DND-41 (cell line): ENCODE results near the gene SLC35F3.

Experiments used
- ATAC-seq: fragments of 200-7000 bp; cut with Tn5 transposase; 3 replicates; pipeline ENCODE4 v1.9.1; 2021; ENCODE audit warnings: low read depth; ENCODE audit not compliant: insufficient read depth
- DNase-seq: peaks from one replicate; pipeline ENCODE4 v3.0.0-alpha.2; 2020
- H2AFZ ChIP-seq: 2 replicates; pipeline ENCODE4 v1.6.0; 2012; ENCODE audit warnings: low read depth, low read length
- H3K27ac ChIP-seq: 2 replicates; pipeline ENCODE4 v1.5.1; 2012; ENCODE audit warnings: low read length, inconsistent platforms
- H3K27me3 ChIP-seq: fragments of 200-600 bp; sonication (generic); 2 replicates; pipeline ENCODE4 v1.6.0; 2012; ENCODE audit warnings: low read length, mild to moderate bottlenecking, inconsistent platforms; ENCODE audit not compliant: insufficient read depth, poor library complexity
- H3K36me3 ChIP-seq: 2 replicates; pipeline ENCODE4 v1.5.1; 2012; ENCODE audit warnings: low read length, inconsistent platforms; ENCODE audit not compliant: insufficient read depth
- H3K4me1 ChIP-seq: 2 replicates; pipeline ENCODE4 v1.5.1; 2012; ENCODE audit warnings: mild to moderate bottlenecking, low read length; ENCODE audit not compliant: insufficient read depth
- H3K4me2 ChIP-seq: 2 replicates; pipeline ENCODE4 v1.6.0; 2012; ENCODE audit warnings: mild to moderate bottlenecking, moderate library complexity, low read length, inconsistent platforms; ENCODE audit not compliant: insufficient read depth
- H3K4me3 ChIP-seq, 2 experiments: fragments of 200-600 bp in 1 of 2; shearing (Covaris generic) in 1 of 2; 2 replicates each; pipeline ENCODE4 v1.5.1; 2012 to 2016; ENCODE audit warnings: inconsistent platforms in 2 of 2, low read length in 2 of 2, mild to moderate bottlenecking in 2 of 2, low read depth in 1 of 2, moderate library complexity in 1 of 2
- H3K79me2 ChIP-seq: 2 replicates; pipeline ENCODE4 v1.6.0; 2012; ENCODE audit warnings: low read length, inconsistent platforms; ENCODE audit not compliant: insufficient read depth
- H3K9ac ChIP-seq: 2 replicates; pipeline ENCODE4 v1.6.0; 2012; ENCODE audit warnings: low read depth, mild to moderate bottlenecking, inconsistent platforms, low read length, moderate library complexity
- H3K9me3 ChIP-seq: 2 replicates; pipeline ENCODE4 v1.5.1; 2012; ENCODE audit warnings: low read length, moderate library complexity, mild to moderate bottlenecking, inconsistent platforms; ENCODE audit not compliant: insufficient read depth, severe bottlenecking
- H4K20me1 ChIP-seq: 2 replicates; pipeline ENCODE4 v1.6.0; 2012; ENCODE audit warnings: low read length; ENCODE audit not compliant: insufficient read depth
- EZH2 ChIP-seq: IDR thresholded peaks from 3 replicates; pipeline ENCODE4 v1.6.1; 2012; ENCODE audit warnings: borderline replicate concordance, low read depth, mild to moderate bottlenecking, moderate library complexity, low read length, inconsistent platforms; ENCODE audit not compliant: severe bottlenecking
- TF ChIP-seq, protein P1 (sequence below): IDR thresholded peaks from 2 replicates; pipeline ENCODE4 v1.5.1; 2012; ENCODE audit warnings: borderline replicate concordance, low read length, moderate library complexity, mild to moderate bottlenecking; ENCODE audit not compliant: poor library complexity, severe bottlenecking; ENCODE audit errors: extremely low read depth

The SLC35F3 gene

DNA sequence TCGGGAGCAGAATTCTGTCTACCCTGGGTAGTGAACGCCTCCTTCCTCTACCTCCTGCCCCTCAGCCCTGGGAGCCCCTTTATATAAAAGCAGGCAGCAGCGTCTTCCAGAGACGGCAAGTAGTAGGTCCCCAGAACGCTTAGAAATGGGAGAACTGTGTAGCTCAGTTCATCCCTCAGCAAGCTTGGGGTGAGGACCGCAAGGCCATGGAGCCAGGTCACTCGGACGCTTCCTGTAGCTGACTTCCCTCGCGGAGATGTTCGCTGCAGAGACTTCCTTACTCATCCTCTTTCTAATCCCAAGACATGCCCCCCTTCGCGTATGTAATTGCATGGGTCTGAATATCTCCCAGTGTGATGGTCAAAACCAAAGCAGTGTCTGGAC lies 327.4 kb downstream of the SLC35F3 start:
- Histone ChIP-seq H3K79me2 (peaks cover 2% of the 10 kb centered on the region), H3K27me3 (no peaks in the 10 kb centered on the region), H3K4me3 (no peak overlapping the region), H3K9me3 (no peaks in the 10 kb centered on the region), H3K27ac (no peak overlapping the region), H3K4me2 (peak overlapping the region; percentile 73; the same call in 1 of the 2 replicates), H4K20me1 (peaks cover 5% of the 10 kb centered on the region), H3K4me1 (peaks cover 40% of the 10 kb centered on the region), H2AFZ (no peak overlapping the region), H3K36me3 (peaks cover 10% of the 10 kb centered on the region; the same call in 1 of the 2 replicates), H3K9ac (no peak overlapping the region)
- DNase-seq (no peak), ATAC-seq (no peak)
- TF ChIP-seq, protein P1, sequence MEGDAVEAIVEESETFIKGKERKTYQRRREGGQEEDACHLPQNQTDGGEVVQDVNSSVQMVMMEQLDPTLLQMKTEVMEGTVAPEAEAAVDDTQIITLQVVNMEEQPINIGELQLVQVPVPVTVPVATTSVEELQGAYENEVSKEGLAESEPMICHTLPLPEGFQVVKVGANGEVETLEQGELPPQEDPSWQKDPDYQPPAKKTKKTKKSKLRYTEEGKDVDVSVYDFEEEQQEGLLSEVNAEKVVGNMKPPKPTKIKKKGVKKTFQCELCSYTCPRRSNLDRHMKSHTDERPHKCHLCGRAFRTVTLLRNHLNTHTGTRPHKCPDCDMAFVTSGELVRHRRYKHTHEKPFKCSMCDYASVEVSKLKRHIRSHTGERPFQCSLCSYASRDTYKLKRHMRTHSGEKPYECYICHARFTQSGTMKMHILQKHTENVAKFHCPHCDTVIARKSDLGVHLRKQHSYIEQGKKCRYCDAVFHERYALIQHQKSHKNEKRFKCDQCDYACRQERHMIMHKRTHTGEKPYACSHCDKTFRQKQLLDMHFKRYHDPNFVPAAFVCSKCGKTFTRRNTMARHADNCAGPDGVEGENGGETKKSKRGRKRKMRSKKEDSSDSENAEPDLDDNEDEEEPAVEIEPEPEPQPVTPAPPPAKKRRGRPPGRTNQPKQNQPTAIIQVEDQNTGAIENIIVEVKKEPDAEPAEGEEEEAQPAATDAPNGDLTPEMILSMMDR = no peak
- TF ChIP-seq EZH2 = no peak

DNA sequence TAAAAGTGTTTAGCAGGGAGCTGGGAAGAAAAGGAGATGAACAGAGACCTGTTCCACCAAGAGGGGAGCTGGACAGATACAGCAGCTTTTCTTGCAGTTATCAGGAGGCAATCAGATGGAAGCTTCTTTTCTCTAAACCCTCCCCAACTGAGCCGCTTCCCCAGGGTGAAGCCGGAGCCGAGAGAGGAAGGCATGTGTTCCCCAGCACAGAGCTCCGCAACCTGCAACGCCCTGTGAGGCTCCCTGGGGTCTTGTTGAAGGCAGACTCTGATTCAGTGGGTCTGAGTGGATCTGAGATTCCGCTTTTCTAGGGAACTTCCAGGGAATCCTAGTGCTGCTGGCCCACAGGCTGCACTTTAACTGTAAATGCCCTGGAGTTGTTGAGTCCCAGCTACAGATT lies 329.7 kb downstream of the SLC35F3 start:
- DNase-seq = no peak
- no peaks in the 10 kb centered on the region for H3K79me2 ChIP-seq
- H4K20me1 ChIP-seq = peaks cover 5% of the 10 kb centered on the region
- no peak overlapping the region for H3K9ac ChIP-seq
- no peak overlapping the region for H3K27ac ChIP-seq
- H3K9me3 ChIP-seq = no peaks in the 10 kb centered on the region
- H2AFZ ChIP-seq = no peak overlapping the region
- ATAC-seq = no peak
- H3K36me3 ChIP-seq = peaks cover 10% of the 10 kb centered on the region; the same call in 1 of the 2 replicates
- H3K4me3 ChIP-seq = no peak overlapping the region
- no peak overlapping the region for H3K4me2 ChIP-seq
- TF ChIP-seq, protein P1 = no peak
- no peak for TF ChIP-seq EZH2
- H3K4me1 ChIP-seq = peaks cover 28% of the 10 kb centered on the region
- H3K27me3 ChIP-seq = no peaks in the 10 kb centered on the region

DNA sequence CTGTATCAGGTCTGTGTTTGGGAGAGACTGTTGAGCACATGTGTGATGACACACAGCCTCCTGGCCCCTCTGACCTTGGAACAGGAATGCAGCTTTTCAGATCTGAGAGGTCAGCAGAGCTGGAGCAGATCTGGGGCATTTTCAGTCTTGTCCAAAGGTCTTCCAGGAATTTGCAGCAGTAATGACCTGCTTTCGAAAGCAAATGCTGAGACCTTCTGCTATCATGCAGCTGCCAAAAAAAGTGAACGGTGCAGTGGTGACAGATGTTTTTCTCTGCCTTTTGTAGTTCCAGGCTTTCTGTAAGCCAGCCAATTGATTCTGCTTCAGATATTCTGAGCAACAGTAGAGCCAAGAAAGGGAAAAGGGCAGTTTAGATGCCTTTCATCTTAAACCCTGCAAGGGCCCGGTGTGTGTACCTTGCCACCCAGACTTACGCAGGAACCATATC lies 331.0 kb downstream of the SLC35F3 start:
- no peak for DNase-seq
- peaks cover 13% of the 10 kb centered on the region; the same call in 1 of the 2 replicates for H3K36me3 ChIP-seq

More for the DNA sequence above, 331.0 kb downstream of the SLC35F3 start:
- Histone ChIP-seq H3K4me3 (no peak overlapping the region), H3K9me3 (no peaks in the 10 kb centered on the region), H3K27me3 (no peaks in the 10 kb centered on the region), H3K9ac (no peak overlapping the region), H3K4me2 (no peak overlapping the region), H3K4me1 (peaks cover 16% of the 10 kb centered on the region), H4K20me1 (peaks cover 5% of the 10 kb centered on the region; the same call in 1 of the 2 replicates), H3K79me2 (no peaks in the 10 kb centered on the region), H2AFZ (no peak overlapping the region), H3K27ac (no peak overlapping the region)
- ATAC-seq = no peak
- TF ChIP-seq EZH2 = no peak
- TF ChIP-seq, protein P1 = no peak
